HCT116 (cell line): Measurements from ENCODE around the gene TMEM212. TPM values are rescaled to one million over a fixed set of nuclear protein-coding genes. Genes with fewer than 3 reads are reported as not detected.

ENCODE experiments used
- ATAC-seq: fragments of 200-7000 bp; cut with Tn5 transposase; 2 replicates; pipeline ENCODE4 v1.9.1; 2020; ENCODE audit warnings: mild to moderate bottlenecking, moderate library complexity
- BruUV-seq: library from RNA; stranded (reverse); fragments of 400-500 nt; replicated peaks from 2 replicates; lab custom pipeline; 2021; lab: Mats Ljungman, UMichigan
- CTCF ChIA-PET: fragments of 300-600 bp; sonication (Branson Sonifier 250); formaldehyde crosslinking; loops from one replicate; lab custom pipeline; 2021; ENCODE audit warnings: antibody characterized with exemption; lab: Charles Lee
- POLR2A ChIA-PET: fragments of 300-600, 350-600 bp; sonication (Branson Sonifier 250); formaldehyde crosslinking; loops from one replicate; lab custom pipeline; 2021; ENCODE audit warnings: antibody characterized with exemption; lab: Charles Lee
- RAD21 ChIA-PET, 2 experiments: fragments of 300-600 bp; sonication (Branson Sonifier 250); formaldehyde crosslinking; loops; one replicate each; lab custom pipeline; 2023; ENCODE audit warnings: low total read pairs in 2 of 2; ENCODE audit not compliant: uncharacterized antibody in 2 of 2, unreplicated experiment in 2 of 2, low non-redundant PET in 1 of 2; lab: Charles Lee
- DNase-seq: peaks from one replicate; pipeline ENCODE4 v3.0.0-alpha.2; 2010; ENCODE audit warnings: low read depth, low spot score
- H2AFZ ChIP-seq: fragments of 200-600 bp; shearing (Covaris generic), sonication (generic); 2 replicates; pipeline ENCODE4 v1.6.1; 2017; ENCODE audit warnings: low read depth, mixed run types, mixed read lengths, antibody characterized with exemption, low read length; ENCODE audit not compliant: poor library complexity, severe bottlenecking
- H3K27ac ChIP-seq: 2 replicates; pipeline ENCODE4 v1.5.1; 2012; ENCODE audit warnings: low read depth, low read length
- H3K27me3 ChIP-seq: fragments of 200-600 bp; sonication (generic); 2 replicates; pipeline ENCODE4 v1.6.1; 2016; ENCODE audit warnings: mixed run types, low read length, mixed read lengths; ENCODE audit not compliant: insufficient read depth
- H3K36me3 ChIP-seq, 2 experiments: fragments of 200-500 bp in 1 of 2; fragments of 200-600 bp in 1 of 2; sonication (Bioruptor generic) in 1 of 2; sonication (generic) in 1 of 2; 2 replicates each; pipeline versions ENCODE4 v1.5.1 to v1.6.1; 2014 to 2016; ENCODE audit warnings: low read length in 2 of 2, inconsistent platforms in 1 of 2, mixed read lengths in 1 of 2, mixed run types in 1 of 2; ENCODE audit not compliant: insufficient read depth in 2 of 2, control insufficient read depth in 1 of 2
- H3K4me1 ChIP-seq, 2 experiments: fragments of 200-600 bp in 1 of 2; sonication (generic) in 1 of 2; 2 replicates each; pipeline versions ENCODE4 v1.5.1 to v1.6.1; 2012 to 2017; ENCODE audit warnings: low read length in 2 of 2, inconsistent platforms in 1 of 2, mild to moderate bottlenecking in 1 of 2, mixed read lengths in 1 of 2, mixed run types in 1 of 2, moderate library complexity in 1 of 2; ENCODE audit not compliant: insufficient read depth in 2 of 2, control insufficient read depth in 1 of 2
- H3K4me2 ChIP-seq: fragments of 200-600 bp; sonication (generic); 2 replicates; pipeline ENCODE4 v1.6.1; 2017; ENCODE audit warnings: mixed run types, low read length, mixed read lengths
- H3K4me3 ChIP-seq, 2 experiments: fragments of 200-600 bp in 1 of 2; sonication (generic) in 1 of 2; replicated peaks in 1 of 2; 2 replicates each; pipeline ENCODE4 v1.5.1; 2011 to 2016; ENCODE audit warnings: low read length in 2 of 2, control low read depth in 1 of 2, low read depth in 1 of 2, mild to moderate bottlenecking in 1 of 2, mixed read lengths in 1 of 2, mixed run types in 1 of 2
- H3K79me2 ChIP-seq: fragments of 200-600 bp; sonication (generic); 2 replicates; pipeline ENCODE4 v1.6.1; 2017; ENCODE audit warnings: mild to moderate bottlenecking, mixed run types, low read length, moderate library complexity, mixed read lengths; ENCODE audit not compliant: insufficient read depth
- H3K9ac ChIP-seq: fragments of 200-600 bp; sonication (generic); 2 replicates; pipeline ENCODE4 v1.6.1; 2016; ENCODE audit warnings: low read length, mixed read lengths
- H3K9me2 ChIP-seq: fragments of 200-600 bp; sonication (generic), shearing (Covaris generic); 2 replicates; pipeline ENCODE4 v1.6.1; 2017; ENCODE audit warnings: mixed run types, mild to moderate bottlenecking, moderate library complexity; ENCODE audit not compliant: insufficient read depth
- H3K9me3 ChIP-seq, 2 experiments: fragments of 200-500 bp in 1 of 2; fragments of 200-600 bp in 1 of 2; sonication (Bioruptor generic) in 1 of 2; sonication (generic) in 1 of 2; 2 replicates each; pipeline ENCODE4 v1.6.1; 2014 to 2017; ENCODE audit warnings: low read length in 2 of 2, mixed read lengths in 2 of 2, inconsistent platforms in 1 of 2, low read depth in 1 of 2, mild to moderate bottlenecking in 1 of 2, mixed run types in 1 of 2, moderate library complexity in 1 of 2; ENCODE audit not compliant: control insufficient read depth in 1 of 2, insufficient read depth in 1 of 2
- H4K20me1 ChIP-seq: fragments of 200-600 bp; sonication (generic), shearing (Covaris generic); 2 replicates; pipeline ENCODE4 v1.6.1; 2017; ENCODE audit warnings: mixed run types, mild to moderate bottlenecking, moderate library complexity; ENCODE audit not compliant: insufficient read depth
- ATF3 ChIP-seq: IDR thresholded peaks from 2 replicates; pipeline ENCODE4 v1.6.1; 2012
- CEBPB ChIP-seq: IDR thresholded peaks from 2 replicates; pipeline ENCODE4 v1.6.1; 2012; ENCODE audit warnings: low read depth
- CTCF ChIP-seq, 3 experiments: fragments of 200-600 bp in 1 of 3; sonication (generic) in 1 of 3; IDR thresholded peaks in 2 of 3; conservative IDR thresholded peaks in 1 of 3; 2 replicates each; pipeline ENCODE4 v1.5.1; 2012 to 2017; ENCODE audit warnings: low read depth in 2 of 3, low read length in 2 of 3, antibody characterized with exemption in 1 of 3, borderline replicate concordance in 1 of 3, control low read depth in 1 of 3, mild to moderate bottlenecking in 1 of 3, mixed read lengths in 1 of 3, mixed run types in 1 of 3, moderate library complexity in 1 of 3; ENCODE audit not compliant: insufficient read depth in 1 of 3
- EGR1 ChIP-seq: IDR thresholded peaks from 2 replicates; pipeline ENCODE4 v1.6.1; 2012; ENCODE audit warnings: low read depth
- ELF1 ChIP-seq: IDR thresholded peaks from 2 replicates; pipeline ENCODE4 v1.6.1; 2012; ENCODE audit warnings: low read depth, borderline replicate concordance
- EZH2phosphoT487 ChIP-seq: fragments of 200-600 bp; IDR thresholded peaks from 2 replicates; pipeline ENCODE4 v1.6.1; 2018; ENCODE audit warnings: antibody characterized with exemption, borderline replicate concordance
- FOSL1 ChIP-seq: IDR thresholded peaks from 2 replicates; pipeline ENCODE4 v1.6.1; 2012; ENCODE audit warnings: low read depth
- POLR2A ChIP-seq: IDR thresholded peaks from 2 replicates; pipeline ENCODE4 v1.7.0; 2011; ENCODE audit warnings: borderline replicate concordance; ENCODE audit not compliant: insufficient read depth, insufficient read length; ENCODE audit errors: extremely low read depth
- RAD21 ChIP-seq: IDR thresholded peaks from 2 replicates; pipeline ENCODE4 v1.6.1; 2012; ENCODE audit warnings: low read depth, mild to moderate bottlenecking
- REST ChIP-seq: IDR thresholded peaks from 2 replicates; pipeline ENCODE4 v1.6.1; 2012; ENCODE audit warnings: low read depth
- SIN3A ChIP-seq: IDR thresholded peaks from 2 replicates; pipeline ENCODE4 v1.6.1; 2012; ENCODE audit warnings: low read depth
- SP1 ChIP-seq: IDR thresholded peaks from 2 replicates; pipeline ENCODE4 v1.6.1; 2012; ENCODE audit warnings: low read depth
- SRF ChIP-seq: IDR thresholded peaks from 2 replicates; pipeline ENCODE4 v1.6.1; 2012; ENCODE audit warnings: low read depth
- TCF7L2 ChIP-seq: IDR thresholded peaks from 2 replicates; pipeline ENCODE4 v1.7.0; 2011; ENCODE audit warnings: borderline replicate concordance, inconsistent platforms; ENCODE audit not compliant: insufficient read depth, insufficient read length; ENCODE audit errors: extremely low read depth
- YY1 ChIP-seq: IDR thresholded peaks from 2 replicates; pipeline ENCODE4 v1.6.1; 2011; ENCODE audit warnings: low read length, low read depth, moderate library complexity, mild to moderate bottlenecking; ENCODE audit not compliant: insufficient replicate concordance; ENCODE audit errors: extremely low read depth
- ZBTB33 ChIP-seq: IDR thresholded peaks from 2 replicates; pipeline ENCODE4 v1.6.1; 2011; ENCODE audit warnings: mild to moderate bottlenecking, low read length, moderate library complexity; ENCODE audit not compliant: insufficient replicate concordance; ENCODE audit errors: extremely low read depth
- ZFX ChIP-seq: fragments of 450-650 bp; IDR thresholded peaks from 2 replicates; pipeline ENCODE4 v1.6.1; 2017
- ZNF274 ChIP-seq: fragments of 200-500 bp; sonication (Bioruptor generic); IDR thresholded peaks from 2 replicates; pipeline ENCODE4 v1.6.1; 2014; ENCODE audit warnings: mild to moderate bottlenecking, low read depth, low read length, inconsistent platforms
- intact Hi-C: fragments of 100-400 bp; cut with micrococcal nuclease; formaldehyde crosslinking; loops from 2 replicates; pipeline ENCODE4 v1.10.0; 2022
- total RNA-seq: library from RNA; stranded (reverse); gene quantifications from one replicate; pipeline ENCODE4 v1.2.1, GENCODE V29; 2021; ENCODE audit not compliant: unreplicated experiment

The TMEM212 gene
- total RNA-seq, 1 experiment from 2014 or later, result not detected

- TF ChIP-seq FOSL1 (no peak), SRF (no peak)
- TF ChIP-seq, all 23 proteins: peak for 0
Measured at GRCh38 chr3:171846597-171846996, 3.4 kb downstream of the TMEM212 start (continued).

GRCh38 chr3:171847133-171847532, 4.0 kb downstream of the TMEM212 start:
- TF ChIP-seq ZNF274 (no peak), SIN3A (no peak), TCF7L2 (no peak), YY1 (no peak), EGR1 (no peak), ZBTB33 (no peak), ELF1 (no peak), EZH2phosphoT487 (no peak), CTCF (IDR thresholded peaks at IDR 0.05 in 2 of 3, conservative IDR thresholded peaks at IDR 0.05 in 1 of 3; ENCODE audit: borderline replicate concordance in 1 of 3, insufficient read depth in 1 of 3, low read depth in 2 of 3, low read length in 2 of 3) (no peak), ATF3 (no peak), ZFX (no peak), RAD21 (no peak), SP1 (no peak), CEBPB (no peak), POLR2A (no peak), FOSL1 (no peak), REST (no peak)
- POLR2A ChIA-PET, result no interaction called here
- Histone ChIP-seq H3K27ac (no peak overlapping the region), H4K20me1 (no peaks in the 10 kb centered on the region), H3K27me3 (no peaks in the 10 kb centered on the region), H3K9me3 (no peaks in the 10 kb centered on the region), H3K36me3 (no peaks in the 10 kb centered on the region), H2AFZ (no peak overlapping the region), H3K4me3 (no peak overlapping the region), H3K4me2 (no peak overlapping the region), H3K4me1 (peaks cover 0 to 6% of the 10 kb centered on the region in 2 experiments; a peak in 1 of 4 replicates), H3K79me2 (no peaks in the 10 kb centered on the region), H3K9ac (no peak overlapping the region), H3K9me2 (no peaks in the 10 kb centered on the region; the same call in 1 of the 2 replicates)
- intact Hi-C loops, result no loop called here
- RAD21 ChIA-PET, result no interaction called here
- no TSS peak for BruUV-seq
- ATAC-seq (no peak), DNase-seq (no peak)
- CTCF ChIA-PET, result no interaction called here
